ENCODE measurements around the gene GLIPR2.
A peak's percentile ranks its signal among the peaks of the same experiment; 100 is the strongest.
"Not testable (repeated sequence)": the region's sequence is repeated elsewhere in the genome, so short reads cannot be mapped to it uniquely, and the experiment has no call there.

The GLIPR2 gene

DNA sequence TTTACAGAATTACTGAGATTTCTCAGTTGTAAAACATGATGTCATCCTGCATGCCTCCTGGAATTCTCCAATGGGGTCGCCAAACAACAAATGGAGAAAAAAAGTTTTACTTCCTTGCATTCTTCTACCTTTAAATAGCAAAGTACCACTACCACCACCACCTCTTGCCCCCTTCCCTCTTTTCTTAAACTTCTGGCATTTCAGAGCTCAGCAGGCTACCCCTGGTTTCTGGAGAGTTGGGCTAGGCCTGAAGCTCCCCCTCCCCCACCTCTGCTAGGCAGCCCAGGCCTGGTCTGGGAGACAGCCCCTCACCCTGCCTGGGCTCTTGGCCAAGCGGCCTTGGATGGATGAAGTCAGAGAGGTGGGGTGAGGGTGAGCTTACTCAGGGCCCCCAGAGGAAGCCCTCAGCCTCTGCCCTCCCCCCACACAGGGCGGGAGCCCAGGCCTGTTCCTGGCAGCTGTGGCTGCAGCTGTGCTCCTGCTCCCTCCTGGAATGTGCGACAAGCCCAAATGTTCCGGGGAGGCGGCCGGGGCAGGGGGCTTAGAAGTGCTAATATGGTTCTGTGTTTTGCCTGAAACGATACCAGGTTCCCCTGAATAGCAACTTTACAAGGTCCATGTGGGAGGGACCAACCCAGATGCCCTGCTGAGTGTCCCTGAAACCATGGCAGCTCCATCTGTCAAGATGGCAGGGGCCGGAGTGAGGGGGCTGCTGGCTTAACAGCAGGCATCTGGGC, 26.7 kb downstream of the GLIPR2 start:
- peak; percentile 87 for DNase-seq

GRCh38 chr9:36163786-36164170, 27.2 kb downstream of the GLIPR2 start:
- no peak for DNase-seq

GRCh38 chr9:36164372-36164771, 27.8 kb downstream of the GLIPR2 start:
- DNase-seq: no peak

- peak; percentile 54 for DNase-seq
These were observed 28.5 kb downstream of the GLIPR2 start for GRCh38 chr9:36164989-36165388.

DNA sequence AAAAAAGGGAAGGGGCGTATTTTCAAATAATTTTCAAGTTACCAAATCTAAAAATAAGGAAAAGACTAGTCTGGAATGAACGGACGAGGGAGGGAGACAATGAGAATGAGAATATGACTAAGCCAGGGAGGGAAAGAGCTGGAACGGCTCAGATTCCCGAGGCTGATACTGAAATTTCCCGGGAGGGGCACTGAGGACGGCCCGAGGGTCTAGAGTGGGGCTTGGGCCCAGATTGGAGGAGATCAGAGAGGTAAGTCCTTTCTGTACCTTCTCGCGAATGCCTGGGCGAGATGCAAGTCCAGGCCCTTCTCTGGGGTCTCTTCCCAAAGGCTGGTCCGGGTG, 29.3 kb downstream of the GLIPR2 start:
- DNase-seq: no peak

GRCh38 chr9:36166168-36166927, 29.8 kb downstream of the GLIPR2 start:
- DNase-seq: peak; percentile 88

DNA sequence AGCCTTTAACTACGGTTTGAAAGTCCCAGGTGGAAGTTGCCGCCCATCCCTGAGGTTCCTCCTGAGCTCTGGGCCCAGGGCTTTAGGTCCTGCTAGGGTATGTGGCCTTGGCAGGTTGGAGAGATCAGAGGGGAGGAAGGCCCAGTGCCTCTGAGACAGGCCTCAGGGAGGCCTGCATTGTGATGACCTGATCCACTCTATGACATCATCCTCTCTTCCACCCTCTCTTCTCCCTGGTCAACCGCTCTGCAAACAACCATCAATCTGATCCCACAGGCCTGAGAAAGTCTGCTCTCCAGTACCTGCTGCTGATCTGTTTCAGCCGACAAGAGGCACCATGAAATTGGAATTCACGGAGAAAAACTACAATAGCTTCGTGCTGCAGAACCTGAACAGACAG, 32.6 kb downstream of the GLIPR2 start, which contains the start of gene CCIN:
Gene CCIN, plus strand, starts transcription at position 223 of the 400 bp plus-strand sequence. Its CDS starts 115 bp downstream, at position 338.
- DNase-seq: no peak

- DNase-seq: no peak
These were observed 33.2 kb downstream of the GLIPR2 start for GRCh38 chr9:36169708-36170107.

DNA sequence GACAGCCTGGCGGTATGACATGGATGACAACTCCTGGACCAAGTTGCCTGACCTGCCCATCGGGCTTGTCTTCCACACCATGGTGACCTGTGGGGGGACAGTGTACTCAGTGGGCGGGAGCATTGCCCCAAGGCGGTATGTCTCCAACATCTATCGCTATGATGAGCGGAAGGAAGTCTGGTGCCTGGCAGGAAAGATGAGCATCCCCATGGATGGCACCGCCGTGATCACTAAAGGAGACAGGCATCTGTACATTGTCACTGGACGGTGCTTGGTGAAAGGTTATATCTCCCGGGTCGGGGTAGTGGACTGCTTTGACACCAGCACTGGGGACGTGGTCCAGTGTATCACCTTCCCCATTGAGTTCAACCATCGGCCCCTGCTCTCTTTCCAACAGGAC, 34.0 kb downstream of the GLIPR2 start:
- no peak for DNase-seq

DNA sequence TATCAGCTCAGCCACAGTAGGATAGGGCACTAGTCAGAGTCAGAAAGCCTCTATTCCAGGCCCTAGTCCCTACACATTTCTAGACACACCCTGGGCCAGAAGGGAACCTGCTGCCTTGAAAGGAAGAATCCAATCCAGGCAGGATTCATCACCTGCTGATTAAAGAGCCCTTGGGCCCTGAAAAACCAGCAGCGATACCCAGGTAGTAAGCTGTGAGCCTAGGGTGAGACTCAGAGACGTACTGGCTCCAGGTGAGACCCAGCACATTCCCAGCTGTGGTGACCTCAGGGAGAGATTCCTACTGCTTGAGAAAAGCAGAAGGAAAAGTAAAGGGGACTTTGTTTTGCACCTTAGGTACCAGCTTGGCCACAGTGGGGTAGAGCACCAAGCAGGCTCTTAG, 37.3 kb downstream of the GLIPR2 start:
- DNase-seq: no peak

DNA sequence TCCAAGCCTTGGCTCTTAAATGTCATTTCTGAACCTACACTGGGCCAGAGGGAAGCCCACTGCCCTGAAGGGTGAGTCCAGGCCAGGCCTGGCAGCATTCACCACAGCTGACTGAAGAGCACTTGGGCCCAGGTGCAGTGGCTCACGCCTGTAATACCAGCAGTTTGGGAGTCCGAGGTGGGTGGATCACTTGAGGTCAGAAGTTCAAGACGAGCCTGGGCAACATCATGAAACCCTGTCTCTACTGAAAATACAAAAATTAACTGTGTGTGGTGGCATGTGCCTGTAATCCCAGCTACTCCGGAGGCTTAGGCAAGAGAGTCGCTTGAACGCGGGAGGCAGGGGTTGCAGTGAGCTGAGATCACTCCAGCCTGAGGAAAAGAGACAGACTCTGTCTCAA, 37.7 kb downstream of the GLIPR2 start:
- no peak for DNase-seq

- DNase-seq: no peak
These were observed 38.2 kb downstream of the GLIPR2 start for GRCh38 chr9:36174731-36175130.

GRCh38 chr9:36175209-36175608, 38.7 kb downstream of the GLIPR2 start:
- DNase-seq: not testable (repeated sequence)

GRCh38 chr9:36176496-36176895, 40.0 kb downstream of the GLIPR2 start:
- DNase-seq: not testable (repeated sequence)

DNA sequence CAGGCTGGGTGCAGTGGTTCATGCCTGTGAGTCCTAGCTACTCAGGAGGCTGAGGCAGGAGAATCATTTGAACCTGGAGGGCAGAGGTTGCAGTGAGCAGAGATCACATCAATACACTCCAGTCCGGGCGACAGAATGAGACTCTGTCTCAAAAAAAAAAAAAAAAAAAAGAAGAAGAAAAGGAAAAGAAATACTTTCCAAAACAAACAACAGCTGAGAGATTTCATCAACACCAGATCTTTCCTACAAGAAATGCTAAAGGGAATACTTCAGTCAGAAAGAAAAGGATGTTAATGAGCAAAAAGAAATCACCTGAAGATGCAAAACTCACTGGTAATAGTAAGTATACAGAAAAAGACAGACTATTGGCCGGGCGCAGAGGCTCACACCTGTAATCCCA, 41.0 kb downstream of the GLIPR2 start:
- no peak for DNase-seq

DNA sequence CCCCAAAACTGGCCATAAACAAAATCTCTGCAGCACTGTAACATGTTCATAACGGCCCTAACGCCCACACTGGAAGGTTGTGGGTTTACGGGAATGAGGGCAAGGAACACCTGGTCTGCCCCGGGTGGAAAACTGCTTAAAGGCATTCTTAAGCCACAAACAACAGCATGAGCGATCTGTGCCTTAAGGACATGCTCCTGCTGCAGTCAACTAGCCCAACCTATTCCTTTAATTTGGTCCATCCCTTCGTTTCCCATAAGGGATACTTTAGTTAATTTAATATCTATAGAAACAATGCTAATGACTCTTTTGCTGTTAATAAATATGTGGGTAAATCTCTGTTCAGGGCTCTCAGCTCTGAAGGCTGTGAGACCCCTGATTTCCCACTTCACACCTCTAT, 43.7 kb downstream of the GLIPR2 start:
- DNase-seq: not testable (repeated sequence)

DNA sequence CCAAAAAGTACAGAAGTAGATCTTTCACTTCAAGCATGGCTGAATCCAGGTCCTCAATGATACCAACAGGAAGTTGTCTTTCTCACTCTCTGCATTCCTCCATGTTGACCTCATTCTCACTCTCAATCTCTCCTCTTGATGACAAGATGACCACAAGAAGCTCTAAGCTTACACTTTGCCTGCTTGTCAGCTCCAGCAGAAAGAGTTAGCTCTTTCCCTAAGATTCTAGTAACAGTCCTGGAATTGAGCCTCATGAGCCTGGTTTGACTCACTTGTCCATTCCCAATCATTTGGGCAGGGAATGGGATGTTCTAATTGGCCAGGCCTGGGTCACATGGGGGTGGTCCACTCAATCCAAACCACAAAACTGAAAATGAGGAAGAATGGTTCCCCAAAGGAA, 50.9 kb downstream of the GLIPR2 start:
- no peak for DNase-seq

GRCh38 chr9:36188212-36188611, 51.7 kb downstream of the GLIPR2 start:
- no peak for DNase-seq

DNA sequence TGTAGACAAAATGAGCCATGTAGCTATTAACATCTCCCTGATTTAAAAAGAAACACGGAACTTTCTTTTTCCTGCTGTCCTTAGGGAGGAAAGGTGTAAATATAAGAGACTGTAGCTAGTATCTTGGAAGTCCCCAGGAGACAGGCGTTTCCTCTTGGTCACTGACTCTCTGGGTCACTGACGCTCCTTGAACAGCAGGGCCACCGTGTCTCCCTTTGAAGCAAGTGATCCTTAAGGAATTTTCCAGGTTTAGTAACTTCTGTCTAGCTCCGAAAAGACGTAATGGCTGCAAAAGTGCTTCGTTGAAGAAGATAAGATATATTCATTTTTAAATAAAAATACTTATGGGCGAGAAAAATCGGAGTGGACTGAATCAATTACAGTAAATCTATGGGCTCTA, 53.4 kb downstream of the GLIPR2 start:
- DNase-seq: peak; percentile 32

DNA sequence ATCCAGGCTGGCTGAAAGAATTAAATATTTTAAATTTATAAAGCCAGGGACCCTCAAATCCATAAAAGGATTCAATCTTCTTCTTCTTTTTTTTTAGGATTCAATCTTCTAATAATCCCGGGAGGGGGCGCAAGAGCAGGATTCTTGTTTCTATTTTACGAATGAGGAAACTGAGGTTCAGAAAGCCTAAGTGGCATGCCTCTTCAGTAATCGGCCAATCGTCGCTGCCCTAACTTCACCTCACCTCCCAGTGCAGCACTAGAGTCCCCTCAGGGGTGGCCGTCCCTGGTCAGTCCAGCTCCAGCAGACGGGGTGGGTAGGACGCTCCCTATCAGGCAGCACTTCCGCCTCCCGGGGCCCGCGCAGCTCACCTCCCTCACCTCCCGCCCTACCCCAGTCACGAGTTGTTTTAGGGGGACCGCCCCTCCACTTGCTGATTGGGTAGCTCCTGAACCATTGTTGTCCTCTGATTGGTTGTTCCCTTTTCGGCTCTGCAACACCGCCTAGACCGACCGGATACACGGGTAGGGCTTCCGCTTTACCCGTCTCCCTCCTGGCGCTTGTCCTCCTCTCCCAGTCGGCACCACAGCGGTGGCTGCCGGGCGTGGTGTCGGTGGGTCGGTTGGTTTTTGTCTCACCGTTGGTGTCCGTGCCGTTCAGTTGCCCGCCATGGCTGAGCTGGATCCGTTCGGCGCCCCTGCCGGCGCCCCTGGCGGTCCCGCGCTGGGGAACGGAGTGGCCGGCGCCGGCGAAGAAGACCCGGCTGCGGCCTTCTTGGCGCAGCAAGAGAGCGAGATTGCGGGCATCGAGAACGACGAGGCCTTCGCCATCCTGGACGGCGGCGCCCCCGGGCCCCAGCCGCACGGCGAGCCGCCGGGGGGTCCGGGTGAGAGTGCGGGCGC, 54.1 kb downstream of the GLIPR2 start, which contains the start of gene CLTA:
Gene CLTA, plus strand, starts transcription at position 534 of the 902 bp plus-strand sequence. Its CDS starts 136 bp downstream, at position 670.
- DNase-seq: peak; percentile 93

DNA sequence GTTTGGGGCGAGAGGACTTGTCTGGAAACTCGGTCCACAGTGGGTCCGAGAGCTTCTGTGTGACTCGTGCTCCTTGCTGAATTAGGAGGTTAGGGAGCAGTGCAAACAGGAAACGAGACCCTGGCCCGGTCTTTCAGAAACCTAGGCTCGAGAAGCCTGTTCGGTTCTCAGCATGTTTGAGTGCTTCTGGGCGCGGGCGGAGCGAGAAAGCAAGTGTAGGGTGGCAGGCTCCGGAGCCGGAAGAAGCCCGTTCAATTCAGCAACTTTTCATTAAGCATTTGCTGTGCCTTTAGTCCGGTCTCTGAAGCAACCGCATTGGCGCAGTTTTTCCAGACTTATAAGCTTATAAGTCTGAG, 54.7 kb downstream of the GLIPR2 start:
- no peak for DNase-seq

DNA sequence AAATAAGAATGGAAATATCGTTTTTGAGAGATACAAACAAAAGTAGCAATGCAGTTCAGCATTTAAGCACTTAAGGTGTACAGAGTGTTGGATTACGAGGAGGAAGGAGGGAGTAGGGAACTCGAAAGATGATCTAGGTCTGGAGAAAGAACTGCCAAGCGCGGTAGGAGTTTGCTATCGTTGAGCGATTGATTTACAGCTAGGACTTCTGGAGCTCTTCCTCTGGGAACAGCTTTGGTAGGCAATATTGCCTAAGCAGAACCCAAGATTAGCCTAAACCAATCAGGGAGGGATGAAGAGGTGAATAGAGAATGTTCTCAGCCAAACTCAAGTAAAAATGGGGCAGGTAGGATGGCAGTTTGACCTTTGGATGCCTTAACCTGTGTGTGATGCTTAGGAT, 55.2 kb downstream of the GLIPR2 start:
- DNase-seq: no peak

- no peak for DNase-seq
These were observed 55.7 kb downstream of the GLIPR2 start for GRCh38 chr9:36192196-36192595.

Data from right kidney (tissue), 1 donor.